Esophagus muscularis mucosa (tissue), 4 donors: ENCODE measurements around the gene RASL12. TPM values are rescaled to one million over a fixed set of nuclear protein-coding genes. Genes with fewer than 3 reads are reported as not detected.
A peak's percentile ranks its signal among the peaks of the same experiment; 100 is the strongest.

Source experiments
- DNase-seq: peaks from one replicate; pipeline ENCODE4 v3.0.0-alpha.2; 2017; ENCODE audit errors: extremely low spot score
- H3K27ac ChIP-seq, 4 donors: fragments of 200-600 bp; sonication (generic); replicated peaks in 1 of 4; 1 replicate in 3 of 4; 2 replicates in 1 of 4; pipeline ENCODE4 v1.5.1; 2016 to 2019; ENCODE audit warnings: mild to moderate bottlenecking in 1 of 4
- H3K27me3 ChIP-seq, 4 donors: fragments of 200-600 bp; sonication (generic); one replicate each; pipeline versions ENCODE4 v1.5.1 to v1.6.0; 2016 to 2019
- H3K36me3 ChIP-seq, 4 donors: fragments of 200-600 bp; sonication (generic); one replicate each; pipeline ENCODE4 v1.5.1; 2016 to 2019
- H3K4me1 ChIP-seq, 4 donors: fragments of 200-600 bp; sonication (generic); one replicate each; pipeline ENCODE4 v1.5.1; 2016 to 2019
- H3K4me3 ChIP-seq, 4 donors: fragments of 200-600 bp; sonication (generic); 1 replicate in 2 of 4; 2 replicates in 2 of 4; pipeline ENCODE4 v1.5.1; 2016 to 2019; ENCODE audit warnings: mild to moderate bottlenecking in 4 of 4, moderate library complexity in 1 of 4
- H3K9me3 ChIP-seq, 4 donors: fragments of 200-600 bp; sonication (generic); 1 replicate in 3 of 4; 2 replicates in 1 of 4; pipeline ENCODE4 v1.5.1; 2016 to 2019
- EP300 ChIP-seq: sonication (generic); formaldehyde crosslinking; IDR thresholded peaks from one replicate; pipeline ENCODE4 v1.6.1; 2017; ENCODE audit warnings: antibody characterized with exemption
- POLR2A ChIP-seq: fragments of 450-650 bp; IDR thresholded peaks from one replicate; pipeline ENCODE4 v1.6.1; 2017; ENCODE audit warnings: antibody characterized with exemption, moderate library complexity, mild to moderate bottlenecking, low read depth
- POLR2AphosphoS5 ChIP-seq, 2 donors: sonication (generic); formaldehyde crosslinking; IDR thresholded peaks; one replicate each; pipeline ENCODE4 v1.6.1; 2017; ENCODE audit warnings: antibody characterized with exemption in 2 of 2
- WGBS: methylation state at CpG from one replicate; pipeline ENCODE4 v1.1.5; 2018; 5-methylcytosine and 5-hydroxymethylcytosine counted together
- intact Hi-C: fragments of 100-400 bp; cut with DNase I; formaldehyde crosslinking; loops from one replicate; pipeline ENCODE4 v1.15.1; 2023
- total RNA-seq, 4 donors: library from RNA; depleted of rRNA; stranded (reverse); fragments of >200 nt; gene quantifications; one replicate each; pipeline versions ENCODE4 v1.1.0 to v1.2.1, GENCODE V29; 2016
- TF ChIP-seq, protein P1 (sequence below), 3 experiments: fragments of 200-600 bp in 2 of 3; fragments of 450-650 bp in 1 of 3; sonication (generic) in 2 of 3; IDR thresholded peaks; one replicate each; pipeline ENCODE4 v1.5.1; 2017 to 2019; ENCODE audit warnings: antibody characterized with exemption in 3 of 3, mild to moderate bottlenecking in 2 of 3, moderate library complexity in 1 of 3

The RASL12 gene
- 100 to 1,000 TPM; 123 to 216 (median 198) TPM for total RNA-seq

DNA sequence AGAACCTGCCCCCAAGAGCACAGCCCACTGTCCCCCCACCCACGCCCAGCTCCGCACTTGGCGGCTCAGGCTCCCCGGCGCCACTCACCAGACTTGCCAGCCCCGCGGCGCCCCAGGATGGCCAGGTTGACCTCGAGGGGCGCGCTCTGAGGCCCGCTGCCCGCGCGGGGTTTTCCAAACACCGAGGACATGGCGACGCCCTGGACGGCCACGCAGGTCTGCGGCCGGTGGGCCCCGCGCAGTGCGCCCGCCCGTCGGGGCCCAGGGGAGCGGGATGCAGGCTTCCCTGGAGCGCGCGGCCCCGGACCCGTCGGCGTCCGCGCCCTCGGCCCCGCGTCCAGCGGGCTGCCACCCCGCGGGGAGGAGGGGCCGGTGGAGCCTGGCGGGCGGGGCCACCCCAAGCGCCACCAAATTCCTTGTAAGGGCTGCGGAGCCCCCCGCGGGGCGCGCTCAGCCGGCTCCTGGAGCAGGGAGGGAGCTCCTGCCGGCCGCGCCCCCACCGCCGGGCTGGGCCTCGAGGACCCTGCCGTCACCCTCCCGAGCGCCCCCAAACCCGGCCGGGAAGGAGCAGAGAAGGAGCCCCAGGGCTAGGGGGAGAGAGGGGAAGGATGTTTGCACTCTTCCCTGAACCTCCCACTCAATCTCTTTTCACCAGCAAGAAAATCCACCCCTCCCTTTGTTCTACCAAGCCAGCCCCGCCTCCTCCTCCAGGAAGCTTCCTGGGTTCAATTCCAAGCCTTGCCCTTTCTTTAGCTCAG lies at the start of gene RASL12:
Gene RASL12, minus strand, starts transcription at position 347 of the 758 bp plus-strand sequence. Its CDS starts 156 bp downstream, at position 191.
- TF ChIP-seq POLR2A (no peak), EP300 (no peak), POLR2AphosphoS5 (IDR thresholded peaks at IDR 0.05) (peak; percentile 42 to 78)
- TF ChIP-seq, protein P1, sequence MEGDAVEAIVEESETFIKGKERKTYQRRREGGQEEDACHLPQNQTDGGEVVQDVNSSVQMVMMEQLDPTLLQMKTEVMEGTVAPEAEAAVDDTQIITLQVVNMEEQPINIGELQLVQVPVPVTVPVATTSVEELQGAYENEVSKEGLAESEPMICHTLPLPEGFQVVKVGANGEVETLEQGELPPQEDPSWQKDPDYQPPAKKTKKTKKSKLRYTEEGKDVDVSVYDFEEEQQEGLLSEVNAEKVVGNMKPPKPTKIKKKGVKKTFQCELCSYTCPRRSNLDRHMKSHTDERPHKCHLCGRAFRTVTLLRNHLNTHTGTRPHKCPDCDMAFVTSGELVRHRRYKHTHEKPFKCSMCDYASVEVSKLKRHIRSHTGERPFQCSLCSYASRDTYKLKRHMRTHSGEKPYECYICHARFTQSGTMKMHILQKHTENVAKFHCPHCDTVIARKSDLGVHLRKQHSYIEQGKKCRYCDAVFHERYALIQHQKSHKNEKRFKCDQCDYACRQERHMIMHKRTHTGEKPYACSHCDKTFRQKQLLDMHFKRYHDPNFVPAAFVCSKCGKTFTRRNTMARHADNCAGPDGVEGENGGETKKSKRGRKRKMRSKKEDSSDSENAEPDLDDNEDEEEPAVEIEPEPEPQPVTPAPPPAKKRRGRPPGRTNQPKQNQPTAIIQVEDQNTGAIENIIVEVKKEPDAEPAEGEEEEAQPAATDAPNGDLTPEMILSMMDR (IDR thresholded peaks at IDR 0.05): no peak
- no peaks in the 10 kb centered on the region for H3K27me3 ChIP-seq
- intact Hi-C loops: no loop called here
- H3K36me3 ChIP-seq: peaks cover 0 to 4% (median 0%) of the 10 kb centered on the region in 4 donors
- H3K9me3 ChIP-seq: no peaks in the 10 kb centered on the region
- peaks cover 70 to 90% (median 86%) of the 10 kb centered on the region in 4 donors for H3K4me1 ChIP-seq
- H3K27ac ChIP-seq: peak within 1 kb of the TSS; percentile 95 to 98 (median 96)
- 0% methylated on average over 1 of the region's 66 CpGs for WGBS
- peak within 1 kb of the TSS; percentile 70 to 83 (median 79) for H3K4me3 ChIP-seq
- DNase-seq: no peak

DNA sequence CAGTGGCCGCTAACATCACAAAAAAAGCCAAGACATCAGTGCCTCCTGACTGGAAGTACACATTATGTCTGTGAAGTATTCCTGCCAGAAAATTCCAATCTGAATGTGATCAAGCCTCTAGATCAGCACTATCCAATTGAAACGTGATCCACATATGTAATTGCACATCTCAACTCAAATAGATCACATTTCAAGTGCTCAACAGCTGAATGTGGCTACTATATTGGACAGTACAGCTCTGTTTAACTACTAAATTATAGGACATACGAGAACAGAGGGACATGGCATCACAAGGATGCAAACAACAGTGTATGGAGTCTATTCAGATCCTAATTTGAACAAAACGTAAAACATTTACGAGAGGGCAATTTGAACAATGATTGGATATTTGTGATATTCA lies 47.8 kb upstream of the RASL12 start:
- Histone ChIP-seq H3K4me1 (no peaks in the 10 kb centered on the region), H3K36me3 (peaks cover 19 to 94% (median 87%) of the 10 kb centered on the region in 4 donors), H3K9me3 (no peaks in the 10 kb centered on the region), H3K27ac (no peak overlapping the region), H3K27me3 (no peaks in the 10 kb centered on the region), H3K4me3 (no peak overlapping the region)
- intact Hi-C loops: no loop called here
- no peak for DNase-seq
- no peak for TF ChIP-seq EP300
- TF ChIP-seq, protein P1 (IDR thresholded peaks at IDR 0.05): no peak
- TF ChIP-seq POLR2A: no peak
- no peak for TF ChIP-seq POLR2AphosphoS5 (IDR thresholded peaks at IDR 0.05)
- 82% methylated on average over 5 of the region's 5 CpGs for WGBS

DNA sequence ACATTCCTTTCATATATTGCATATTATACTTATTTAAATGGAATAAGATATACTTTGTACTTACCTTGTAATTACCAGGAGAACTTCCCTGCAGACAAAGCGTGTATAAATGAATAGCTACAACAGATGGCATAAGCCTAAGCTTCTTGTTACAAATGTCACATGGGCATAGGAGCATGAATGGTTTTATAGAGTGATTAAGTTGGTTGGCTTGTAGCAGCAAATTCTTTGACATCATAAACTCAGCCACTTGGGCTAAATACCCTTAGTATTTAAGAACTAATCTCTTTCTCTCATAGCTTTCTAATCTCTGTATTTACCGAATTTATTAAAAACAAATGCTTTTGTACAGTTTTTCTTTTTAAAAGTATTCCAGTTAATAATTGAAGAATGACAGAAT lies 47.3 kb upstream of the RASL12 start, which contains the start of gene UBAP1L:
Gene UBAP1L, minus strand, starts transcription at position 115 of the 400 bp plus-strand sequence. CDS start 8,985 bp downstream, outside the sequence.
- WGBS: 85% methylated on average over 2 of the region's 2 CpGs
- no peak within 1 kb of the TSS for H3K27ac ChIP-seq
- DNase-seq: no peak
- intact Hi-C loops: no loop called here
- H3K4me1 ChIP-seq: no peaks in the 10 kb centered on the region
- H3K4me3 ChIP-seq: no peak within 1 kb of the TSS
- H3K9me3 ChIP-seq: no peaks in the 10 kb centered on the region
- TF ChIP-seq POLR2A (no peak), EP300 (no peak), POLR2AphosphoS5 (IDR thresholded peaks at IDR 0.05) (no peak)
- TF ChIP-seq, protein P1 (IDR thresholded peaks at IDR 0.05): no peak
- H3K27me3 ChIP-seq: no peaks in the 10 kb centered on the region
- peaks cover 19 to 91% (median 86%) of the 10 kb centered on the region in 4 donors for H3K36me3 ChIP-seq

GRCh38 chr15:65110676-65111292 lies 43.0 kb upstream of the RASL12 start:
- 62% methylated on average over 3 of the region's 3 CpGs for WGBS
- Histone ChIP-seq H3K36me3 (peaks cover 0 to 54% (median 51%) of the 10 kb centered on the region in 4 donors), H3K27me3 (no peaks in the 10 kb centered on the region), H3K9me3 (no peaks in the 10 kb centered on the region), H3K4me3 (no peak overlapping the region), H3K27ac (no peak overlapping the region), H3K4me1 (no peaks in the 10 kb centered on the region)
- intact Hi-C loops: no loop called here
- TF ChIP-seq, protein P1 (IDR thresholded peaks at IDR 0.05): no peak
- TF ChIP-seq POLR2A (no peak), POLR2AphosphoS5 (IDR thresholded peaks at IDR 0.05) (no peak)
- no peak for DNase-seq
